MM.1S (cell line): ENCODE results near the gene SLC10A1.

Experiments
- EZH2 ChIP-seq: fragments of 300-600 bp; sonication (generic); optimal IDR thresholded peaks from 2 replicates; pipeline ENCODE3; 2017; ENCODE audit warnings: low read depth, mild to moderate bottlenecking, antibody characterized with exemption, low read length, mixed read lengths
- EZH2phosphoT487 ChIP-seq: fragments of 300-600 bp; sonication (generic); IDR thresholded peaks from 2 replicates; pipeline ENCODE4 v1.6.1; 2018; ENCODE audit warnings: antibody characterized with exemption, low read length
- TF ChIP-seq, protein P1 (sequence below): fragments of 300-600 bp; sonication (generic); IDR thresholded peaks from 2 replicates; pipeline ENCODE4 v1.5.1; 2016; ENCODE audit warnings: antibody characterized with exemption, low read length, mixed read lengths

DNA sequence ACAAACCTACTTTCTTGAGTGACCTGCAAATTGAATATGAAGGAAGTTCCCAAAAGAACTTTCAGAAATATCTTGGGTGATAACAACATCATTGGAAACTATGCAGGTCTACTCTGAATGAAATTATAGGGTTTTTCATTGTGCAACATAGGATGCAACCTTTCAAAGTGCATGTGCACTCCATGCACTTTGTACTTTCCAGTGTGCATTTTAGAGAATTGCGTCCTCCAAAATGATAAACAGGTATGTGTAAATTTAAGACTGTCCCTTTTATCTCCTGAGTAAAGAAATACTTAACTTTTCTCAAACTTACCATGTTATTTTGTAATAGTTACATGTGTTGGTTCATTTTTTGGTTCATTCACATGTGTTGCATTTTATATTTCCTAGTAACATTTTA is 16.9 kb downstream of the SLC10A1 start:
- TF ChIP-seq, protein P1, sequence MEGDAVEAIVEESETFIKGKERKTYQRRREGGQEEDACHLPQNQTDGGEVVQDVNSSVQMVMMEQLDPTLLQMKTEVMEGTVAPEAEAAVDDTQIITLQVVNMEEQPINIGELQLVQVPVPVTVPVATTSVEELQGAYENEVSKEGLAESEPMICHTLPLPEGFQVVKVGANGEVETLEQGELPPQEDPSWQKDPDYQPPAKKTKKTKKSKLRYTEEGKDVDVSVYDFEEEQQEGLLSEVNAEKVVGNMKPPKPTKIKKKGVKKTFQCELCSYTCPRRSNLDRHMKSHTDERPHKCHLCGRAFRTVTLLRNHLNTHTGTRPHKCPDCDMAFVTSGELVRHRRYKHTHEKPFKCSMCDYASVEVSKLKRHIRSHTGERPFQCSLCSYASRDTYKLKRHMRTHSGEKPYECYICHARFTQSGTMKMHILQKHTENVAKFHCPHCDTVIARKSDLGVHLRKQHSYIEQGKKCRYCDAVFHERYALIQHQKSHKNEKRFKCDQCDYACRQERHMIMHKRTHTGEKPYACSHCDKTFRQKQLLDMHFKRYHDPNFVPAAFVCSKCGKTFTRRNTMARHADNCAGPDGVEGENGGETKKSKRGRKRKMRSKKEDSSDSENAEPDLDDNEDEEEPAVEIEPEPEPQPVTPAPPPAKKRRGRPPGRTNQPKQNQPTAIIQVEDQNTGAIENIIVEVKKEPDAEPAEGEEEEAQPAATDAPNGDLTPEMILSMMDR = no peak
- TF ChIP-seq EZH2 = no peak
- TF ChIP-seq EZH2phosphoT487 = no peak
